Measurements from ENCODE around the gene COX8A. TPM values are rescaled to one million over a fixed set of nuclear protein-coding genes. Genes with fewer than 3 reads are reported as not detected.

COX8A gene
- polyA plus RNA-seq, 3 donors, result 354 to 588 (median 526) TPM

GRCh38 chr11:63940786-63941185 is 33.6 kb upstream of the COX8A start:
- peaks cover 44% of the 10 kb centered on the region for H3K79me2 ChIP-seq (ENCODE audit: insufficient read depth, low read length)
- 15% methylated on average over 4 of the region's 6 CpGs for WGBS (ENCODE audit: insufficient coverage)
- TF ChIP-seq CTCF (IDR thresholded peaks at IDR 0.05), result no peak

GRCh38 chr11:63941901-63942300 is 32.5 kb upstream of the COX8A start:
- no peak for DNase-seq
- Histone ChIP-seq H3K4me3 (replicated peaks in 1 of 3; ENCODE audit: low read depth in 2 of 3, low read length in 3 of 3) (no peak overlapping the region), H3K9me3 (replicated peaks in 1 of 2; ENCODE audit: control insufficient read depth in 1 of 2, insufficient read depth in 1 of 2, low read length in 2 of 2) (no peaks in the 10 kb centered on the region), H3K36me3 (replicated peaks in 1 of 2; ENCODE audit: control insufficient read depth in 1 of 2, insufficient read depth in 2 of 2, low read length in 2 of 2) (peaks cover 0 to 2% of the 10 kb centered on the region in 2 donors), H3K27ac (ENCODE audit: low read depth in 1 of 2, low read length in 2 of 2) (no peak overlapping the region), H3K4me1 (ENCODE audit: control insufficient read depth in 1 of 2, insufficient read depth in 2 of 2, low read length in 2 of 2) (peaks cover 35 to 36% of the 10 kb centered on the region in 2 donors), H4K20me1 (ENCODE audit: insufficient read depth, low read length) (peaks cover 4% of the 10 kb centered on the region), H3K79me2 (ENCODE audit: insufficient read depth, low read length) (peaks cover 44% of the 10 kb centered on the region), H2AFZ (ENCODE audit: insufficient read depth, low read depth, low read length, poor library complexity, severe bottlenecking) (no peak overlapping the region), H3K27me3 (ENCODE audit: control insufficient read depth in 2 of 2, insufficient read depth in 2 of 2, low read length in 2 of 2) (no peaks in the 10 kb centered on the region), H3K9ac (ENCODE audit: insufficient read depth, low read length, poor library complexity, severe bottlenecking) (no peak overlapping the region), H3K4me2 (replicated peaks; ENCODE audit: extremely low read depth, low read length, poor library complexity, severe bottlenecking) (no peak overlapping the region)
- Mint-ChIP-seq H3K27me3 (ENCODE audit: low read depth in 3 of 3) (peaks cover 6 to 13% (median 12%) of the 10 kb centered on the region in 3 donors), H3K4me1 (peaks cover 35% of the 10 kb centered on the region), H3K9me3 (no peaks in the 10 kb centered on the region), H3K36me3 (peaks cover 3 to 8% of the 10 kb centered on the region in 2 donors), H3K27ac (peak overlapping the region in 1 of 7 donors; percentile 87), H3K4me3 (no peak overlapping the region)
- intact Hi-C loops (cut with micrococcal nuclease), result loop anchor here (2.0 to 5.0 kb wide), 2 partner anchors 69 to 105 kb away; partner anchors contain the start of gene MARK2 (in 1 of the 2)
- WGBS (ENCODE audit: insufficient coverage), result no CpG with 5 or more reads among the region's 4 CpGs
- no peak for TF ChIP-seq CTCF (IDR thresholded peaks at IDR 0.05)

More at GRCh38 chr11:63940786-63941185, 33.6 kb upstream of the COX8A start:
- Histone ChIP-seq H4K20me1 (ENCODE audit: insufficient read depth, low read length) (peaks cover 4% of the 10 kb centered on the region), H3K4me2 (replicated peaks; ENCODE audit: extremely low read depth, low read length, poor library complexity, severe bottlenecking) (peak overlapping the region; percentile 38), H3K9me3 (replicated peaks in 1 of 2; ENCODE audit: control insufficient read depth in 1 of 2, insufficient read depth in 1 of 2, low read length in 2 of 2) (no peaks in the 10 kb centered on the region), H2AFZ (ENCODE audit: insufficient read depth, low read depth, low read length, poor library complexity, severe bottlenecking) (peak overlapping the region; percentile 66), H3K27ac (ENCODE audit: low read depth in 1 of 2, low read length in 2 of 2) (peak overlapping the region; percentile 31 to 68), H3K36me3 (replicated peaks in 1 of 2; ENCODE audit: control insufficient read depth in 1 of 2, insufficient read depth in 2 of 2, low read length in 2 of 2) (no peaks in the 10 kb centered on the region), H3K27me3 (ENCODE audit: control insufficient read depth in 2 of 2, insufficient read depth in 2 of 2, low read length in 2 of 2) (no peaks in the 10 kb centered on the region), H3K4me1 (ENCODE audit: control insufficient read depth in 1 of 2, insufficient read depth in 2 of 2, low read length in 2 of 2) (peaks cover 35 to 36% of the 10 kb centered on the region in 2 donors), H3K4me3 (replicated peaks in 1 of 3; ENCODE audit: low read depth in 2 of 3, low read length in 3 of 3) (peak overlapping the region in 1 of 3 experiments; percentile 35), H3K9ac (ENCODE audit: insufficient read depth, low read length, poor library complexity, severe bottlenecking) (no peak overlapping the region)
- Mint-ChIP-seq H3K27me3 (ENCODE audit: low read depth in 3 of 3) (peaks cover 6 to 12% (median 11%) of the 10 kb centered on the region in 3 donors), H3K36me3 (no peaks in the 10 kb centered on the region), H3K4me1 (peaks cover 35% of the 10 kb centered on the region), H3K9me3 (no peaks in the 10 kb centered on the region), H3K27ac (peak overlapping the region; percentile 72 to 87 (median 84)), H3K4me3 (peak overlapping the region; percentile 30 to 44)
- peak; percentile 28 to 46 (median 37) for DNase-seq
- intact Hi-C loops (cut with micrococcal nuclease), result loop anchor here in 1 of 2 donors (5.0 kb wide), 1 partner anchor 103 kb away; the partner anchor contains the start of gene MARK2
